ENCODE results near the gene B4GALT5.
"Not testable (repeated sequence)": the region's sequence is repeated elsewhere in the genome, so short reads cannot be mapped to it uniquely, and the experiment has no call there.

B4GALT5 gene

GRCh38 chr20:49624988-49625387 lies 88.7 kb downstream of the B4GALT5 start:
- not testable (repeated sequence) for DNase-seq

- DNase-seq: no peak
Observed at GRCh38 chr20:49624317-49624716, 89.4 kb downstream of the B4GALT5 start.

GRCh38 chr20:49622243-49622642 lies 91.4 kb downstream of the B4GALT5 start:
- DNase-seq: no peak

- peak in 1 of 2 experiments; percentile 61 for DNase-seq
Observed at GRCh38 chr20:49620364-49621240, 93.1 kb downstream of the B4GALT5 start.

GRCh38 chr20:49619113-49620048 lies 94.3 kb downstream of the B4GALT5 start:
- no peak for DNase-seq

- DNase-seq: no peak
Observed at GRCh38 chr20:49618289-49618688, 95.4 kb downstream of the B4GALT5 start.

GRCh38 chr20:49617394-49617793 lies 96.3 kb downstream of the B4GALT5 start:
- not testable (repeated sequence) for DNase-seq

- DNase-seq: no peak
Observed at GRCh38 chr20:49616154-49617007, 97.3 kb downstream of the B4GALT5 start.

GRCh38 chr20:49615401-49616153 lies 98.1 kb downstream of the B4GALT5 start:
- DNase-seq: no peak

GRCh38 chr20:49615051-49615400 lies 98.7 kb downstream of the B4GALT5 start:
- DNase-seq: not testable (repeated sequence)

GRCh38 chr20:49614338-49615050 lies 99.2 kb downstream of the B4GALT5 start:
- DNase-seq: no peak

- no peak for DNase-seq
Observed at GRCh38 chr20:49612127-49612738, 101.4 kb downstream of the B4GALT5 start.

- DNase-seq: not testable (repeated sequence)
Observed at GRCh38 chr20:49611539-49612126, 102.0 kb downstream of the B4GALT5 start.

- peak; percentile 74 to 93 for DNase-seq
Observed at GRCh38 chr20:49610691-49611538, 102.8 kb downstream of the B4GALT5 start.

- peak; percentile 65 to 90 for DNase-seq
Observed at GRCh38 chr20:49608752-49609670, 104.7 kb downstream of the B4GALT5 start.

GRCh38 chr20:49607568-49607967 lies 106.1 kb downstream of the B4GALT5 start:
- DNase-seq: no peak

- peak in 1 of 2 experiments; percentile 51 for DNase-seq
Observed at GRCh38 chr20:49603209-49603627, 110.5 kb downstream of the B4GALT5 start.

Measured in NCI-H526 (cell line).